Tongue (tissue), 2 donors: ENCODE measurements around the gene ZMYND15. TPM values are rescaled to one million over a fixed set of nuclear protein-coding genes. Genes with fewer than 3 reads are reported as not detected.
"Not testable (repeated sequence)": the region's sequence is repeated elsewhere in the genome, so short reads cannot be mapped to it uniquely, and the experiment has no call there.

Experiments used
- DNase-seq: peaks from one replicate; pipeline ENCODE4 v3.0.0-alpha.2; 2015
- total RNA-seq: library from RNA; depleted of rRNA; stranded (reverse); fragments of >200 nt; gene quantifications from one replicate; pipeline ENCODE4 v1.2.3, GENCODE V29; 2014

Gene ZMYND15
- not detected for total RNA-seq

GRCh38 chr17:4739122-4740024 is at the start of gene ZMYND15, which contains the start of gene CXCL16:
ZMYND15 (plus strand) TSS chr17:4739833; CDS start chr17:4740549, 716 bp downstream.
CXCL16 (minus strand) TSS chr17:4739928; CDS start chr17:4739339, 589 bp downstream.
- peak; percentile 35 for DNase-seq

GRCh38 chr17:4689872-4690271 is 49.8 kb upstream of the ZMYND15 start:
- not testable (repeated sequence) for DNase-seq

DNA sequence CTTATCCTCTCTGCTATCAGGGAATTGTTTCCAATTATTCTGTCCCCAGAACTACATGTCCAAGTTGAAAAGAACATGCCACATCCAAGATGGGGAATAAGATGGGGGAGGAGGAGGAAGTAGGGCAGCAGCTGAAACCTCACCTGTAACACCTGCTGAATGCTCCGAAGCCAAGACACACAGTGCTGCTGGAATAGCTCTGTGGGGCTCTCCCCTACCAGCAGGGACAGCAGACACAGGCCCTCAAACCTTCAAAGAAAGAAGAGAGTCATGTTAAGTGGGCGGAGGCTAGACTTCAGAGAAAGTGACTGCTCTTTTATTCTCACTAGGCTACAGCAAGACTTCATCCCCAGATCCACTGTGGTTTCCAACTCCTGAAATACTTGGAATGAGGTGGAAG is 48.9 kb upstream of the ZMYND15 start:
- no peak for DNase-seq

- no peak for DNase-seq
Measured at GRCh38 chr17:4691686-4692085, 47.9 kb upstream of the ZMYND15 start.

GRCh38 chr17:4693416-4693815 is 46.2 kb upstream of the ZMYND15 start:
- no peak for DNase-seq

DNA sequence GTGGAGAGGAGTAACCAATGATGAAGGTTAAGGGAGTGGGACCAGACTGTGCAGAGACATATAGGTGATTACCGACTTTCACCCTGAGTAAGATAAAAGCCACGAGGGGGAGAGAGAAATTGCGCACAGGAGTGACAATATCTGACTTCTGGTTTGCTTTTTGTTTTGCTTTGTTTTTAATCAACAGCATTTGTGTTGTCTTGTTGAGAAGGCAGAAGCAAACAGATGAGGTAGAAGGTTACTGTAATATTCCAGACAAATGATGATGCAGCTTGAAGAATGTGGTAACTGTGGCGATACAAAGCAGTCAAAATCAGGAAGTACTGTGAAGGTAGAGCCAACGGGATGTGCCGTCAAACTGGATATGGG is 43.2 kb upstream of the ZMYND15 start:
- DNase-seq: no peak

DNA sequence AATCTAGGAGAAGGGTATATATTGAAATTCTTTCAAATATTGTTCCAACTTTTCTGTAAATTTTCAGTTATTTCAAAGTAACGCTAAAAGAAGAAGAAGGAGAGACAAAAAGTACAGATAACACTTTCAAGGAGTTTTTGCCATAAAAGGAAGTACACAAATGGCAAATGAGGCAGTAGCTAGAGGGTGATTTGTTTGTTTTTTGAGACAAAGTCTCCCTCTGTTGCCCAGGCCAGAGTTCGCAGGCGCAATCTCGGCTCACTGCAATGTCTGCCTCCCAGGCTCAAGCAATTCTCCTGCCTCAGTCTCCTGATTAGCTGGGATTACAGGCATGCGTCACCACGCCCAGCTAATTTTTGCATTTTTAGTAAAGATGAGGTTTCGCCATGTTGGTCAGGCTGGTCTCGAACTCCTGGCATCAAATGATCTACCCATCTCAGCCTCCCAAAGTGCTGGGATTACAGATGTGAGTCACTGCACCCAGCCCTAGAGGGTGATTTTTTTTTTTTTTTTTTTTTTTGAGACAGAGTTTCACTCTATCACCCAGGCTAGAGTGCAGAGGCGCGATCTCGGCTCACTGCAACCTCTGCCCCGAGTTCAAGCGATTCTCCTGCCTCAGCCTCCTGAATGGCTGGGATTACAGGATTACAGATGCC is 40.1 kb upstream of the ZMYND15 start:
- DNase-seq: not testable (repeated sequence)

DNA sequence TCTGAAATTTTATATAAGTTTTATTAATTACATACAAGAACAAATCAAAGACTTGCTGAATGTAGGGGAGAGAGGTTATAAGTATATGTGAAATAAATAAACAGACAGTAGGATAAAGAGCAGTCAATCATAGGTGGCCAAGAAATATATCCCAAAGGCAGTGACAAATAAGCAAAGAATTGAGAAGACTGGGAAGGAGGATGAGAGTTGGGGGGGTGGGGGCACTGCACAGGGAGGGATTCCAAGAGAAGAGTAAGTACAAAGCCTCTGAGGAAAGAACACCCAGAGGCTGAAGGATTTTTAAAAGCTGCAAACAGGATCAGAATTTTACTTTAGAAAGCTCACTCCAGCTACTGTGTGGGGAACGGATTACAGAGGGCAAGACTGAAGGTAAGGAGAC is 38.5 kb upstream of the ZMYND15 start:
- DNase-seq: no peak

GRCh38 chr17:4703330-4703691 is 36.3 kb upstream of the ZMYND15 start:
- no peak for DNase-seq

DNA sequence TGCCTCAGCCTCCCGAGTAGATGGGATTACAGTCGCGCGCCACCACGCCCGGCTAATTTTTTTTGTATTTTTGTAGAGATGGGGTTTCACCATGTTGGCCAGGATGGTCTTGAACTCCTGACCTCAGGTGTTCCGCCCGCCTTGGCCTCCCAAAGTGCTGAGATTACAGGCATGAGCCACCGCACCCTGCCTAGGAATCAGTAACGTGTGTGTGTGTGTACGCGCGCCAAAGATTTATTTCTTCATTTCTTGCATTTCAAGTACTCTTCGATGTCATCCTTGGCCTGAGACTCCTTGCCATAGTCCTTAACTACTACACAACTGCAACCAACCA is 35.1 kb upstream of the ZMYND15 start:
- not testable (repeated sequence) for DNase-seq

DNA sequence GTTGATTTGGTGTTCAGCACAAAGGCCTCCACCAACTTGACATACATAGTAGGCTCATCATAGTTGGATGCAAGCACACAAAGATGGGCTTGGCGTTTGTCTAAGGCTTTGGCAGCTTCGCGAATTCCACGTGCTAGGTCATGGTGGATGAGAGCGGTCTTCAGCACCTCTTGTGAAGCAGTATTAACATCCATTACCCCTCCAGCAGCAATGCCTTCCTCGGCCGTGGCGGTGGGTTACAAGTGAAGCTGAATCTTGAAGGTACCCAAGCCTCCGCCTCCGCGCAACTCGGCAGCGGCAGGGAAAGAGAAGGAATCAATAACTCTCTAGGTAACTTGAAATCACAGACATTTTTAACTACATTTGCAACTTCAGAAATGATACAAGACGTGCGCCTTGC is 34.6 kb upstream of the ZMYND15 start:
- DNase-seq: no peak

DNA sequence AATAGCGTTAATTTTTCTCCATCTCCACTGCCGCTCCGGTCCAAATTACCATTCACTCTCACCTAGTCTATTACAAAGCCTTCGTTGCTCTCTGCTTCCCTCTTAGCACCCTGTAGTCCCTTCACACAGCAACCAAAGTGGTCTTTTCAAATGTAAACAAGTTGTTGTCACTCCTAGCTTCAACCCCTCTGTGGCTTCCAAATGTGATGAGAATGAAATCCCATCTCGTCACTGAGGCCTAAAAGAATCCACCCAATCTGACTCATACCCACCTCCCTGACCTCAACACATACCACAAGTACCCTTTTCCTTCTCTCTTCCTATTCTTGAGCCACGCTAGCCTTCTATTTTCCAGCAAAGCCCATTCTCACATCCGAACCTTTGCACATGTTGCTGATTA is 33.5 kb upstream of the ZMYND15 start:
- DNase-seq: no peak

- DNase-seq: peak; percentile 19
Measured at GRCh38 chr17:4708436-4708835, 31.2 kb upstream of the ZMYND15 start.

DNA sequence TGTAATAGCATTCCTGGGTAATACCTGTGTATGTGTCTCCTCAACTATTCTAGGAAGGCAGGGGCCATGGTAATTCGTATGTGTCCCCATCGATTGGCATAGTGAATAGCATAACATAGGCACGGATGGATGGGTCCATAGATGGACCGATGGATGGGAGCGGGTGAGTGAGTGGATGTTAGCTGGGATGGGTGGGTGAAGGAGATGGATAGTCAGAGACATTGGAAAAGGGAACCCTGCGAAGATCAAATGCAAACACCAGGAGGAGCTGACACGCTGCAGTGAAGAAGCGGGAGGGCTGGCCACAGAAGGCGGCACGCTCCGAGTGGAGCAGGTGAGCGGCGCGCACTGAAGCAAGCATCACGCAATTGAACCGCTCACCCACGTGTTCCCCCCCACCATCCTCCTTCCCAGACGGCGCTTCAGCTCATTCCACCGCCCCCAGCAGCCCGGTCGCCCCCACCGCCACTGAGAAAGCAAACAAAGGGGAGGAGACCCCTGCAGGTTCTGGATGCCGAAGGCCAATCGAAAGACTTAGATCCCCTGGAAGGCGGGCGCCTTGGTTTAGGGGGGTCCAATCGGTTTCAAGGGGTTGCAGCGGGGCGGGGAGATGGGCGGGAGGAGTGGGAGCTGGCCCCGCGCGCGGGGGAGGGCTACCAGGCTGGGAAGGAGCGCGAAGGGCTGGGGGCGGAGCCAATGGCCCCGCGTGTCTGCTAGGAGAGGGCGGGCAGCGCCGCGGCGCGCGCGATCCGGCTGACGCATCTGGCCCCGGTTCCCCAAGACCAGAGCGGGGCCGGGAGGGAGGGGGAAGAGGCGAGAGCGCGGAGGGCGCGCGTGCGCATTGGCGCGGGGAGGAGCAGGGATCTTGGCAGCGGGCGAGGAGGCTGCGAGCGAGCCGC is 29.6 kb upstream of the ZMYND15 start, which contains the start of gene ARRB2:
Gene ARRB2, plus strand, starts transcription at position 839 of the 899 bp plus-strand sequence. CDS start 90 bp downstream, outside the sequence.
- peak; percentile 99 for DNase-seq

GRCh38 chr17:4710693-4711634 is 28.7 kb upstream of the ZMYND15 start:
- no peak for DNase-seq

DNA sequence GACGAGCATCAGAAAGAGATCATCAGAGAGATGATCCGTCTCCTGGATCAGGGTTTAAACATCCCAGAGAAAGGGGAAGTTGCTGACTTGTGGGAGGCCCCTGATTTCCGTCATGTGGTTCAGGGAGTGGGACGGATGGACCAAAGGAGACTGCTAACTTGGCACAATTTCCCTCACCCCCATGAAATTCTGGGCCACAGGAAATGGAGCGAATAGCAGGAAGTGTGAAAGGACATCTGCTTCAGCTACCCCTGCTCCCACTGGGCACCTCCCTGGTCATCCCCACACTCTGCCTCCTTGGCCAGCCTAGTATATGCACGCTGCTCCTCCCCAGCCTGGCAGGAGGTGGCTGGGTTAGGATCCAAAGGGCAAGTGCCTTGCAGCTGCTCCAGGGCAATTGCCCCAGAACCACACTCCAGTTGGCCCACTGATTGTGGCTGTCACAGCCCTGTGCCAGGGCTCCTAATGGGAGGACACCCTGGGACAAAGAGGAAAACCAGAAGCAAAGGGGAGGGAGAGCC is 27.9 kb upstream of the ZMYND15 start:
- peak; percentile 20 for DNase-seq

- no peak for DNase-seq
Measured at GRCh38 chr17:4712526-4712925, 27.1 kb upstream of the ZMYND15 start.

DNA sequence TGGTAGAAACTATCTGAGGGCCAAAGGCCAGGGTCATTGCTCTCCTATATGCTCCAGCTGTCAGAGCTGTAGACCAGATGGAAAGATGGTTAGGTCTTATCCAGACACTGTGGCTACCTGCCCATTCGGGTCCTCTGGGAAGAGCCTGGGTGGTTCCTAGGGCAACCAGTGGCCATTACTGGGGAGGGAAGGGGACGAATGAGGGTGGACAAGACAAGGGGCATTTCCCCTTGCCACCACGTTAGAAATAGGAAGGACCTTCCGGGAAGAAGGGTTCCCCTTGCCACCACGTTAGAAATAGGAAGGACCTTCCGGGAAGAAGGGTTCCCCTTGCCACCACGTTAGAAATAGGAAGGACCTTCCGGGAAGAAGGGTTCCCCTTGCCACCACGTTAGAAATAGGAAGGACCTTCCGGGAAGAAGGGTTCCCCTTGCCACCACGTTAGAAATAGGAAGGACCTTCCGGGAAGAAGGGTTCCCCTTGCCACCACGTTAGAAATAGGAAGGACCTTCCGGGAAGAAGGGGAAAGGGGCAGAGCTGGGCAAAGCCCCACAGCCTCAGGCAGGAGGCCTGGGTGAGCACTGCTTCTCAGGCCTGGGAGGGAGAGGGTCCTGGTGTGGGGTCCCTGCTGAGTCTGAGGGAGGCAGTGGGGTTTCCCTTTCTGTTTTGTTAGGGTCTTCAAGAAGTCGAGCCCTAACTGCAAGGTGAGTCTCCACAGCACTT is 25.1 kb upstream of the ZMYND15 start:
- DNase-seq: not testable (repeated sequence)

DNA sequence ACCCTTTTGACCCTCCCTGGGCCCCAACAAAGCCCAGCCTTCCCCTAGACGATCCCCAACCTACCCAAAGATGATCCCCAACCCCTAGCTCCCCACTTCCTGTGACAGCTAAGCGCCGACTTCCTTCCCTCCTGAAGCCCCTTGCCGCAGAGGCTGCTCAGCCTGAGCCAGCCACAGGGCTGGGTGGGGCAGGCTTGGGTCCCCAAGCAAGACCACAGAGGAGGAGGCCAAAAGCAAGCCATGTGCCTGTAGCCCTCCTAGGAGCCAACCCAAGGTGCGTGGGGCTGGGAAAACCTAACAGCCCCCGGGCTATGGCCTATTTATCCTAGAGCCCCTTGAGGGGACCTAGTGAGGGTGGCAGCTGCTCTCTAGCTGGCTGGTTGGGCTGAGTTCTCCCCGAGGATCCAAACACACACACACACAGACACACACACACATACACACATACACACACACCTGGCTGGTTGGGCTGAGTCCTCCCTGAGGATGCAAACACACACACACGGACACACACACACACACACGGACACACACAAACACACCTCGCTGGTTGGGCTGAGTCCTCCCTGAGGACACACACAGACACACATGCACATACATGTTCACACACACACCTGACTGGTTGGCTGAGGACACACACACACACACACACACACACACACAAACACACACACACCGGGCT is 24.4 kb upstream of the ZMYND15 start:
- peak; percentile 29 for DNase-seq

DNA sequence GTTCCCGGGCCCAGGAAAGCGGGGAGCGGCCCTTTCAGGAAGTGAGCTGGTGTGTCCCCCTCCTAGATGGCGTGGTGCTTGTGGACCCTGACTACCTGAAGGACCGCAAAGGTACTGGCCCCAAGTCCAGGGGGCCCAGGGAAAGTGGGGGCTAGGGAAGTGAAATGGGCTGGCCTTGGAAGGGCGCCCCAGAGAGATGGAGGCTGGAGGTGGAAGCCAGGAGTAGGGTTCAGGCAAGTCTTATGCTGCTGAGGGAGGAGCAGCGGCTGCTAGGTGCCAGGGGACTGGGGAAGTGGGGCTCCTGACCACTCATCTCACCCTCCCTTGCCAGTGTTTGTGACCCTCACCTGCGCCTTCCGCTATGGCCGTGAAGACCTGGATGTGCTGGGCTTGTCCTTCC is 23.6 kb upstream of the ZMYND15 start:
- DNase-seq: no peak
